ENCODE results near the gene TBC1D17. TPM values are rescaled to one million over a fixed set of nuclear protein-coding genes. Genes with fewer than 3 reads are reported as not detected.

The TBC1D17 gene
- polyA plus RNA-seq, 2 of the 4 experiments (the other 2 are of a cell fraction), result 12.3 to 41.5 TPM

- TF ChIP-seq USF2 (IDR thresholded peaks at IDR 0.05) (no peak), ZNF302 (CRISPR knock-in tag; IDR thresholded peaks at IDR 0.05) (no peak), EP300 (IDR thresholded peaks at IDR 0.05) (no peak), POLR2A (IDR thresholded peaks at IDR 0.05; ENCODE audit: low read length) (peak; percentile 21; the same call in 1 of the 2 replicates), FOSB (CRISPR knock-in tag; IDR thresholded peaks at IDR 0.05) (peak; percentile 60; the same call in 1 of the 2 replicates), CBX2 (IDR thresholded peaks at IDR 0.05; ENCODE audit: borderline replicate concordance, low read depth) (no peak), MAFK (IDR thresholded peaks at IDR 0.05; ENCODE audit: partially characterized antibody) (no peak)
Measured at GRCh38 chr19:49857061-49857837, 20.3 kb upstream of the TBC1D17 start (continued).

GRCh38 chr19:49857838-49858087 is 19.7 kb upstream of the TBC1D17 start:
- H3K4me3 ChIP-seq, result no peak overlapping the region
- no peak overlapping the region for H3K4me2 ChIP-seq
- ChIA-PET CTCF (interaction anchor here (1.4 kb wide), 2 partner anchors 24 to 156 kb away, joined by 4 read pairs; no protein-coding TSS in a partner anchor), POLR2A (interaction anchor here (2.5 to 2.7 kb wide), 2 partner anchors 11 to 19 kb away, joined by 7 to 9 read pairs; partner anchors contain the start of gene AKT1S1)
- no peaks in the 10 kb centered on the region for H3K9me3 ChIP-seq
- TF ChIP-seq, protein P1, sequence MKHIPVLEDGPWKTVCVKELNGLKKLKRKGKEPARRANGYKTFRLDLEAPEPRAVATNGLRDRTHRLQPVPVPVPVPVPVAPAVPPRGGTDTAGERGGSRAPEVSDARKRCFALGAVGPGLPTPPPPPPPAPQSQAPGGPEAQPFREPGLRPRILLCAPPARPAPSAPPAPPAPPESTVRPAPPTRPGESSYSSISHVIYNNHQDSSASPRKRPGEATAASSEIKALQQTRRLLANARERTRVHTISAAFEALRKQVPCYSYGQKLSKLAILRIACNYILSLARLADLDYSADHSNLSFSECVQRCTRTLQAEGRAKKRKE (CRISPR knock-in tag; IDR thresholded peaks at IDR 0.05; ENCODE audit: low read depth), result no peak
- no peak for TF ChIP-seq EHMT2 (IDR thresholded peaks at IDR 0.05; ENCODE audit: low read depth)
- 89% methylated on average over 5 of the region's 5 CpGs for WGBS (ENCODE audit: missing lambda C conversion rate)
- no peak for DNase-seq (ENCODE audit: low read depth in 1 of 2, low spot score in 1 of 2)
- peaks cover 36% of the 10 kb centered on the region for H3K4me1 ChIP-seq
- ATAC-seq, result peak in 1 of 2 experiments; percentile 0; a peak in 2 of 6 replicates
- no peak overlapping the region for H3K27ac ChIP-seq
- no peak for FAIRE-seq

DNA sequence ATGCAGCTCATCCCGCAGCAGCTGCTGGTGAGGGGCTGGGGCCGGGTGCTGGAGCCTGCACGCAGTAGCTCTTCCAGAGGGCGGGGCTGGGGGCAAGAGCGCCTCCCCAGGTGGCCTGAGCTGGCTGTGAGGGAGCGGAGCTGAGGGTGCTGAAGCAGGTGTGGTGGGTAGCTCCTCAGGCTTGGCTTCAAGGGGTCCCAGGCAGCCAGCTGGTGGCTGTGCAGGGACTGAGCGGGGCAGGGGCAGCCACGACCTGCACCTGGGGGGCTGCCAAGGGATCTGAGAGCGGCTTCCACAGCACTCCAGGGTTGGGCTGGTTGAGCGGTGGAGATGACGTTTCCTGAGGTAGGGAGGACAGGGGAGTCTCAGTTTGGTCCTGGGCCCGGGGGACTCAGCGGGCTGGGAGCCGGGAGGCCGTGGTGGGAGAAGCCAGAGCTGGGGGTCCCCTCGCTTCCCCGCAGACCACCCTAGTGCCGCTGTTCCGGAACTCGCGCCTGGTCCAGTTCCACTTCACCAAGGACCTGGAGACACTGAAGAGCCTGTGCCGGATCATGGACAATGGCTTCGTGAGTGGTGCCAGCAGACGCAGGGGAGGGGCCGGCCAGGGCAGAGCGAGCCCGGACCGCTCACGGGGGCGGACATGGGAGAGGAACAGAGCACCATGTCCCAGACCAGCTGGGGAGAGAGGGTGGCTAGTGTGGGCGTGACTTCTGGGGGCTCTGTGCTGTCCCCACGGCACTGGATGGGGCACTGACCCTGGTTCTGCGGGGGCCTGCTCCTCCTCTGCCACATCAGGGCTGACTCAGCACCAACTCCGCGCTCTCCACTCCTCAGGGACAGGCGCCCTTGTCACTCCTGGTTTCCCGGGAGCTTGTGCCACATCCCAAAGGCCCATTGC is 19.2 kb upstream of the TBC1D17 start:
- no peak overlapping the region for H3K4me2 ChIP-seq
- ATAC-seq, result peak; percentile 5 to 6; a peak in 4 of 6 replicates

More for the DNA sequence above, 19.2 kb upstream of the TBC1D17 start:
- Histone ChIP-seq H3K27ac (peak overlapping the region in 1 of 2 experiments; percentile 36; a peak in 3 of 6 replicates), H3K9me3 (no peaks in the 10 kb centered on the region), H3K4me3 (no peak overlapping the region), H3K4me1 (peaks cover 32% of the 10 kb centered on the region)
- FAIRE-seq (no peak), DNase-seq (ENCODE audit: low read depth in 1 of 2, low spot score in 1 of 2) (no peak)
- CTCF ChIA-PET, result interaction anchor here (0.6 to 1.4 kb wide), 3 partner anchors 25 to 355 kb away, joined by 3 to 4 read pairs (median 4); no protein-coding TSS in a partner anchor
- WGBS (ENCODE audit: missing lambda C conversion rate), result 88% methylated on average over 36 of the region's 37 CpGs
- no peak for TF ChIP-seq ZNF302 (CRISPR knock-in tag; IDR thresholded peaks at IDR 0.05)
- TF ChIP-seq HDAC2 (IDR thresholded peaks at IDR 0.05), result no peak
- peak in 1 of 2 experiments; percentile 15; a peak in 3 of 5 replicates for TF ChIP-seq JUN (IDR thresholded peaks at IDR 0.05)
- no peak for TF ChIP-seq NR3C1 (IDR thresholded peaks at IDR 0.05)
- no peak for TF ChIP-seq HEYL (CRISPR knock-in tag; IDR thresholded peaks at IDR 0.05)
- no peak for TF ChIP-seq MAZ (IDR thresholded peaks at IDR 0.05; ENCODE audit: borderline replicate concordance, low read depth, low read length)
- no peak for TF ChIP-seq ZFP36 (IDR thresholded peaks at IDR 0.05; ENCODE audit: borderline replicate concordance, partially characterized antibody)
- no peak for TF ChIP-seq RNF2 (IDR thresholded peaks at IDR 0.05; ENCODE audit: borderline replicate concordance, low read depth)
- no peak for TF ChIP-seq RCOR1 (IDR thresholded peaks at IDR 0.05; ENCODE audit: low read depth, low read length)
- TF ChIP-seq ZSCAN20 (CRISPR knock-in tag; IDR thresholded peaks at IDR 0.05), result no peak
- TF ChIP-seq GATA3 (IDR thresholded peaks at IDR 0.05; ENCODE audit: borderline replicate concordance), result no peak
- TF ChIP-seq, protein P2, sequence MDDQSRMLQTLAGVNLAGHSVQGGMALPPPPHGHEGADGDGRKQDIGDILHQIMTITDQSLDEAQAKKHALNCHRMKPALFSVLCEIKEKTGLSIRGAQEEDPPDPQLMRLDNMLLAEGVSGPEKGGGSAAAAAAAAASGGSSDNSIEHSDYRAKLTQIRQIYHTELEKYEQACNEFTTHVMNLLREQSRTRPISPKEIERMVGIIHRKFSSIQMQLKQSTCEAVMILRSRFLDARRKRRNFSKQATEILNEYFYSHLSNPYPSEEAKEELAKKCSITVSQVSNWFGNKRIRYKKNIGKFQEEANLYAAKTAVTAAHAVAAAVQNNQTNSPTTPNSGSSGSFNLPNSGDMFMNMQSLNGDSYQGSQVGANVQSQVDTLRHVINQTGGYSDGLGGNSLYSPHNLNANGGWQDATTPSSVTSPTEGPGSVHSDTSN (IDR thresholded peaks at IDR 0.05), result peak; percentile 18
- no peak for TF ChIP-seq FOSL2 (IDR thresholded peaks at IDR 0.05)
- TF ChIP-seq FOSL2 (CRISPR knock-in tag; IDR thresholded peaks at IDR 0.05), result no peak
- TF ChIP-seq, protein P3, sequence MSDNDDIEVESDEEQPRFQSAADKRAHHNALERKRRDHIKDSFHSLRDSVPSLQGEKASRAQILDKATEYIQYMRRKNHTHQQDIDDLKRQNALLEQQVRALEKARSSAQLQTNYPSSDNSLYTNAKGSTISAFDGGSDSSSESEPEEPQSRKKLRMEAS (IDR thresholded peaks at IDR 0.05), result 0 out of 2 replicates have a peak, but pooled peaks have one; percentile 7
- no peak for TF ChIP-seq MYC (IDR thresholded peaks at IDR 0.05; ENCODE audit: borderline replicate concordance, low read length)
- peak; percentile 75 for TF ChIP-seq MAFK (IDR thresholded peaks at IDR 0.05; ENCODE audit: partially characterized antibody)
- TF ChIP-seq EHMT2 (IDR thresholded peaks at IDR 0.05; ENCODE audit: low read depth), result no peak
- no peak for TF ChIP-seq TP53 (CRISPR knock-in tag; IDR thresholded peaks at IDR 0.05)
- TF ChIP-seq KDM1A (IDR thresholded peaks at IDR 0.05; ENCODE audit: low read depth), result no peak
- TF ChIP-seq, protein P4, sequence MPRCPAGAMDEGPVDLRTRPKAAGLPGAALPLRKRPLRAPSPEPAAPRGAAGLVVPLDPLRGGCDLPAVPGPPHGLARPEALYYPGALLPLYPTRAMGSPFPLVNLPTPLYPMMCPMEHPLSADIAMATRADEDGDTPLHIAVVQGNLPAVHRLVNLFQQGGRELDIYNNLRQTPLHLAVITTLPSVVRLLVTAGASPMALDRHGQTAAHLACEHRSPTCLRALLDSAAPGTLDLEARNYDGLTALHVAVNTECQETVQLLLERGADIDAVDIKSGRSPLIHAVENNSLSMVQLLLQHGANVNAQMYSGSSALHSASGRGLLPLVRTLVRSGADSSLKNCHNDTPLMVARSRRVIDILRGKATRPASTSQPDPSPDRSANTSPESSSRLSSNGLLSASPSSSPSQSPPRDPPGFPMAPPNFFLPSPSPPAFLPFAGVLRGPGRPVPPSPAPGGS (IDR thresholded peaks at IDR 0.05), result peak; percentile 18; the same call in 1 of the 3 replicates
- no peak for TF ChIP-seq FOSB (CRISPR knock-in tag; IDR thresholded peaks at IDR 0.05)
- TF ChIP-seq POLR2A (IDR thresholded peaks at IDR 0.05; ENCODE audit: low read length), result peak; percentile 13; the same call in 1 of the 2 replicates
- POLR2A ChIA-PET, result interaction anchor here (0.6 to 2.7 kb wide), 4 partner anchors 9 to 166 kb away, joined by 7 to 9 read pairs (median 7); partner anchors contain the start of genes AKT1S1 and PNKP

All from A549 (cell line).